GM10847 (cell line): ENCODE measurements around the gene ARID3B.

Experiments
- POLR2A ChIP-seq: IDR thresholded peaks from 2 replicates; pipeline ENCODE4 v1.6.1; 2011; ENCODE audit not compliant: insufficient read length; ENCODE audit errors: extremely low read depth

ARID3B gene

GRCh38 chr15:74528876-74529275, 12.1 kb upstream of the ARID3B start:
- no peak for TF ChIP-seq POLR2A

GRCh38 chr15:74529921-74530320, 11.1 kb upstream of the ARID3B start:
- TF ChIP-seq POLR2A: no peak

- no peak for TF ChIP-seq POLR2A
These were observed 10.3 kb upstream of the ARID3B start for GRCh38 chr15:74530771-74531143.

- TF ChIP-seq POLR2A: no peak
These were observed 9.7 kb upstream of the ARID3B start for GRCh38 chr15:74531144-74531811.

- no peak for TF ChIP-seq POLR2A
These were observed 5.5 kb upstream of the ARID3B start for GRCh38 chr15:74535388-74536084.

- TF ChIP-seq POLR2A: no peak
These were observed 3.3 kb upstream of the ARID3B start for GRCh38 chr15:74537736-74538135.

- TF ChIP-seq POLR2A: no peak
These were observed 759 bp upstream of the ARID3B start for GRCh38 chr15:74540161-74540760.

- TF ChIP-seq POLR2A: no peak
These were observed 610 bp downstream of the ARID3B start for GRCh38 chr15:74541494-74542165.

- no peak for TF ChIP-seq POLR2A
These were observed 1.4 kb downstream of the ARID3B start for GRCh38 chr15:74542166-74543042.

GRCh38 chr15:74543043-74543422, 2.0 kb downstream of the ARID3B start:
- no peak for TF ChIP-seq POLR2A

GRCh38 chr15:74543583-74543982, 2.6 kb downstream of the ARID3B start:
- TF ChIP-seq POLR2A: no peak

- no peak for TF ChIP-seq POLR2A
These were observed 4.1 kb downstream of the ARID3B start for GRCh38 chr15:74545086-74545485.

- TF ChIP-seq POLR2A: no peak
These were observed 5.0 kb downstream of the ARID3B start for GRCh38 chr15:74545776-74546656.

- TF ChIP-seq POLR2A: no peak
These were observed 6.6 kb downstream of the ARID3B start for GRCh38 chr15:74547616-74548015.

GRCh38 chr15:74548241-74548640, 7.2 kb downstream of the ARID3B start:
- TF ChIP-seq POLR2A: no peak

GRCh38 chr15:74549816-74550215, 8.8 kb downstream of the ARID3B start:
- TF ChIP-seq POLR2A: no peak
